ENCODE measurements around the gene DTYMK. TPM values are rescaled to one million over a fixed set of nuclear protein-coding genes. Genes with fewer than 3 reads are reported as not detected.

The DTYMK gene
- total RNA-seq, 1 donor from 2014 or later = 26.1 TPM

DNA sequence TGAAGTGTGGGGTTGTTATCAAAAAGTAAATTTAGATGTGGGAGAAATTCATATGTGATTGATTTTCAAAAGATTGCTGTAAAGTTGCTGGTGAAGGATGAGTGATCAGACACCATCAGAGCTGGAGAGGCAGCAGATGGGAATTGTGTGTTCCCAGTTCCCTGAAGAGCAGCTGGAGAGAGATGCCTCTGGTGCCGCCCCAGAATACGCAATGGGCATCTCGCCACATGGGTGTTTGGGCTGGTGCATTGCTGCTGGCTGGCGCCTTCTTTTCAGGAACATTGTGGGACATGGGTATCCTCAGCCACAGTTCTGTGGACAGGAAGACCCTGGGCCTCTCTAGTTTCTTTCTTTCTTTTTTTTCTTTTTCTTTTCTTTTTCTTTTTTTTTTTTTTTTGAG is 37.2 kb downstream of the DTYMK start:
- H3K27ac Mint-ChIP-seq (ENCODE audit: unreplicated experiment) = no peak overlapping the region
- peaks cover 15% of the 10 kb centered on the region for H3K4me1 Mint-ChIP-seq (ENCODE audit: low read depth, unreplicated experiment)
- Histone ChIP-seq H3K4me2 (ENCODE audit: low read length) (no peak overlapping the region), H3K4me1 (ENCODE audit: insufficient read depth, low read length) (no peaks in the 10 kb centered on the region), H3K9me3 (ENCODE audit: insufficient read depth, low read depth, low read length) (no peaks in the 10 kb centered on the region), H3K79me2 (ENCODE audit: insufficient read depth, low read length) (peaks cover 87% of the 10 kb centered on the region), H3K4me3 (ENCODE audit: insufficient read depth, low read depth, low read length) (no peak overlapping the region), H3K36me3 (ENCODE audit: insufficient read depth, low read length) (peaks cover 14% of the 10 kb centered on the region), H2AFZ (ENCODE audit: low read depth, low read length) (no peak overlapping the region), H4K20me1 (ENCODE audit: insufficient read depth, low read length) (peaks cover 85% of the 10 kb centered on the region), H3K27ac (ENCODE audit: low read depth, low read length) (no peak overlapping the region), H3K27me3 (ENCODE audit: insufficient read depth, low read length) (no peaks in the 10 kb centered on the region), H3K9ac (ENCODE audit: low read length) (no peak overlapping the region)
- FAIRE-seq (no peak), DNase-seq (ENCODE audit: low read depth) (no peak)
- no peaks in the 10 kb centered on the region for H3K27me3 Mint-ChIP-seq (ENCODE audit: low read depth, unreplicated experiment)
- no peak overlapping the region for H3K4me3 Mint-ChIP-seq (ENCODE audit: unreplicated experiment)
- H3K9me3 Mint-ChIP-seq (ENCODE audit: unreplicated experiment) = no peaks in the 10 kb centered on the region
- TF ChIP-seq CTCF (IDR thresholded peaks at IDR 0.05; ENCODE audit: insufficient read depth, low read depth, low read length) (no peak), EZH2 (IDR thresholded peaks at IDR 0.05; ENCODE audit: insufficient read depth, low read length) (no peak)
- H3K36me3 Mint-ChIP-seq (ENCODE audit: low read depth, unreplicated experiment) = peaks cover 12% of the 10 kb centered on the region

GRCh38 chr2:241648453-241648852 is 38.2 kb downstream of the DTYMK start:
- Histone ChIP-seq H3K27me3 (ENCODE audit: insufficient read depth, low read length) (no peaks in the 10 kb centered on the region), H3K4me3 (ENCODE audit: insufficient read depth, low read depth, low read length) (no peak overlapping the region), H3K36me3 (ENCODE audit: insufficient read depth, low read length) (peaks cover 10% of the 10 kb centered on the region), H3K27ac (ENCODE audit: low read depth, low read length) (no peak overlapping the region), H2AFZ (ENCODE audit: low read depth, low read length) (no peak overlapping the region), H3K4me1 (ENCODE audit: insufficient read depth, low read length) (no peaks in the 10 kb centered on the region), H3K4me2 (ENCODE audit: low read length) (no peak overlapping the region), H3K9ac (ENCODE audit: low read length) (no peak overlapping the region), H3K9me3 (ENCODE audit: insufficient read depth, low read depth, low read length) (no peaks in the 10 kb centered on the region), H3K79me2 (ENCODE audit: insufficient read depth, low read length) (peaks cover 97% of the 10 kb centered on the region), H4K20me1 (ENCODE audit: insufficient read depth, low read length) (peaks cover 91% of the 10 kb centered on the region)
- no peak for TF ChIP-seq EZH2 (IDR thresholded peaks at IDR 0.05; ENCODE audit: insufficient read depth, low read length)
- TF ChIP-seq CTCF (IDR thresholded peaks at IDR 0.05; ENCODE audit: insufficient read depth, low read depth, low read length) = no peak
- Mint-ChIP-seq H3K27me3 (ENCODE audit: low read depth, unreplicated experiment) (no peaks in the 10 kb centered on the region), H3K4me3 (ENCODE audit: unreplicated experiment) (no peak overlapping the region), H3K27ac (ENCODE audit: unreplicated experiment) (no peak overlapping the region), H3K36me3 (ENCODE audit: low read depth, unreplicated experiment) (peaks cover 17% of the 10 kb centered on the region), H3K4me1 (ENCODE audit: low read depth, unreplicated experiment) (peaks cover 13% of the 10 kb centered on the region), H3K9me3 (ENCODE audit: unreplicated experiment) (no peaks in the 10 kb centered on the region)
- DNase-seq (ENCODE audit: low read depth) (no peak), FAIRE-seq (no peak)

GRCh38 chr2:241645915-241646645 is 40.5 kb downstream of the DTYMK start:
- H2AFZ ChIP-seq (ENCODE audit: low read depth, low read length) = no peak overlapping the region
- peaks cover 89% of the 10 kb centered on the region for H4K20me1 ChIP-seq (ENCODE audit: insufficient read depth, low read length)
- FAIRE-seq = no peak
- Mint-ChIP-seq H3K4me1 (ENCODE audit: low read depth, unreplicated experiment) (peaks cover 21% of the 10 kb centered on the region), H3K4me3 (ENCODE audit: unreplicated experiment) (no peak overlapping the region), H3K9me3 (ENCODE audit: unreplicated experiment) (no peaks in the 10 kb centered on the region), H3K27ac (ENCODE audit: unreplicated experiment) (no peak overlapping the region), H3K27me3 (ENCODE audit: low read depth, unreplicated experiment) (no peaks in the 10 kb centered on the region), H3K36me3 (ENCODE audit: low read depth, unreplicated experiment) (peaks cover 14% of the 10 kb centered on the region)
- no peak overlapping the region for H3K9ac ChIP-seq (ENCODE audit: low read length)
- no peak overlapping the region for H3K27ac ChIP-seq (ENCODE audit: low read depth, low read length)
- no peak overlapping the region for H3K4me2 ChIP-seq (ENCODE audit: low read length)
- H3K4me3 ChIP-seq (ENCODE audit: insufficient read depth, low read depth, low read length) = no peak overlapping the region
- no peak for DNase-seq (ENCODE audit: low read depth)
- no peaks in the 10 kb centered on the region for H3K4me1 ChIP-seq (ENCODE audit: insufficient read depth, low read length)
- no peaks in the 10 kb centered on the region for H3K27me3 ChIP-seq (ENCODE audit: insufficient read depth, low read length)
- H3K36me3 ChIP-seq (ENCODE audit: insufficient read depth, low read length) = peaks cover under 1% of the 10 kb centered on the region
- TF ChIP-seq CTCF (IDR thresholded peaks at IDR 0.05; ENCODE audit: insufficient read depth, low read depth, low read length) = no peak
- no peak for TF ChIP-seq EZH2 (IDR thresholded peaks at IDR 0.05; ENCODE audit: insufficient read depth, low read length)
- no peaks in the 10 kb centered on the region for H3K9me3 ChIP-seq (ENCODE audit: insufficient read depth, low read depth, low read length)
- peaks cover 97% of the 10 kb centered on the region for H3K79me2 ChIP-seq (ENCODE audit: insufficient read depth, low read length)
